Smooth muscle cell of the brain vasculature (primary cell): Measurements from ENCODE around the gene RNF145.
"Not testable (repeated sequence)": the region's sequence is repeated elsewhere in the genome, so short reads cannot be mapped to it uniquely, and the experiment has no call there.

Source experiments
- DNase-seq: peaks from one replicate; pipeline ENCODE4 v3.0.0-alpha.2; 2012; ENCODE audit warnings: low read depth, low spot score

The RNF145 gene, protein sequence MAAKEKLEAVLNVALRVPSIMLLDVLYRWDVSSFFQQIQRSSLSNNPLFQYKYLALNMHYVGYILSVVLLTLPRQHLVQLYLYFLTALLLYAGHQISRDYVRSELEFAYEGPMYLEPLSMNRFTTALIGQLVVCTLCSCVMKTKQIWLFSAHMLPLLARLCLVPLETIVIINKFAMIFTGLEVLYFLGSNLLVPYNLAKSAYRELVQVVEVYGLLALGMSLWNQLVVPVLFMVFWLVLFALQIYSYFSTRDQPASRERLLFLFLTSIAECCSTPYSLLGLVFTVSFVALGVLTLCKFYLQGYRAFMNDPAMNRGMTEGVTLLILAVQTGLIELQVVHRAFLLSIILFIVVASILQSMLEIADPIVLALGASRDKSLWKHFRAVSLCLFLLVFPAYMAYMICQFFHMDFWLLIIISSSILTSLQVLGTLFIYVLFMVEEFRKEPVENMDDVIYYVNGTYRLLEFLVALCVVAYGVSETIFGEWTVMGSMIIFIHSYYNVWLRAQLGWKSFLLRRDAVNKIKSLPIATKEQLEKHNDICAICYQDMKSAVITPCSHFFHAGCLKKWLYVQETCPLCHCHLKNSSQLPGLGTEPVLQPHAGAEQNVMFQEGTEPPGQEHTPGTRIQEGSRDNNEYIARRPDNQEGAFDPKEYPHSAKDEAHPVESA

DNA sequence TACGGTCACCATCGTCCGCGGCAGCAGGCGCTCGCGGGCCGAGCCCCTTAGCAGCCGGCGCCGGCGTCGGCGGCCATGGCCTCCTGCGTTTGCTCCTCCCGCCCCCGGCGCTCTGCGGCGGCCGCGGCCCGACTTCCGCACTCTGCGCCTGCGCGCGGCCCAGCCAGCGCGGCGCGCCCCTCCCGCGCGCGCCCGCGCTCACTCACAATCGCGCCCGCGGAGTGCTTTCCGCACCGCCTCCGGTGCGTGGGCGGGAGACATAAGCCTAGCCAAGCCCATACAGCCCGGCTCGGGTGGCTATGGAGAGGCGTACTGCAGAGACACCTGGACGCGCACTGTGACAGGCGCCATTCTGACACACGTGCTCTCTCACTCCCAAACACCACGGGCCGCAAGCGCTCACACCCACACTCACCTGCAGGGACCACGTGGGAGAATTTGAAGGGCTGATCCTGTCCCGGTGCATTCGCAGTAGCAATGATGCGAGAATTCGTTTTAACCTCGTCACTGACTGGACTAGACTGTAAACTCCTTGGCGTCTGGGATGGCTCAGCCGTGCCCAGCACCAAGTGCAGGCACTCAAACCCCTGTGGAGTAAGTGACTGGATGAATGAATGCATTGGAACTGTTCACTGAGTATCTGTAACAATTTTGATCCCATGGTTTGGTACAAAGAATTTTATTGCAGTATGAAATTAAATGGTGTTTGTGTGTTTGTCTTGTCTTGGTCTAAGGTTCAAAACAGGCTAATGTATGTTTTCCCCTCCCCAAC, at the start of gene RNF145:
Gene RNF145 (minus strand): TSS at position 116 of the 772 bp plus-strand sequence. CDS start 5,936 bp downstream, outside the sequence.
- DNase-seq: no peak

DNA sequence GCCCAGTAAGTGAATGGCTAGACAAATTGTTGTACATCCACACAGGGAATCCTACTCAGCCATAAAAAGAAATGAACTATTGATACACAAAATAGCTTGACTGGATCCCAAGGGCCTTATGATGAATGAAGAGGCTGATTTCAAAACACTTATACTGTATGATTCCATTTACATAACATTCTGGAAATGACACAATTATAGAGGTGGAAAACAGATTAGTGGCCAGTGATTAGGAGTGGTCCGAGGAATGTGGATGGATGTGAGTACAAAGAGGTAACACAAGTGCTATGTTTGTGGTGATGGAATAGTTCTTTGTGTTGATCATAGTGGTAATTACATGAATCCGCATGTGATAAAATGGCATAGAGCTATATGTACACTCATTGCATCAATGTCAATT, 49.0 kb upstream of the RNF145 start:
- DNase-seq: no peak

DNA sequence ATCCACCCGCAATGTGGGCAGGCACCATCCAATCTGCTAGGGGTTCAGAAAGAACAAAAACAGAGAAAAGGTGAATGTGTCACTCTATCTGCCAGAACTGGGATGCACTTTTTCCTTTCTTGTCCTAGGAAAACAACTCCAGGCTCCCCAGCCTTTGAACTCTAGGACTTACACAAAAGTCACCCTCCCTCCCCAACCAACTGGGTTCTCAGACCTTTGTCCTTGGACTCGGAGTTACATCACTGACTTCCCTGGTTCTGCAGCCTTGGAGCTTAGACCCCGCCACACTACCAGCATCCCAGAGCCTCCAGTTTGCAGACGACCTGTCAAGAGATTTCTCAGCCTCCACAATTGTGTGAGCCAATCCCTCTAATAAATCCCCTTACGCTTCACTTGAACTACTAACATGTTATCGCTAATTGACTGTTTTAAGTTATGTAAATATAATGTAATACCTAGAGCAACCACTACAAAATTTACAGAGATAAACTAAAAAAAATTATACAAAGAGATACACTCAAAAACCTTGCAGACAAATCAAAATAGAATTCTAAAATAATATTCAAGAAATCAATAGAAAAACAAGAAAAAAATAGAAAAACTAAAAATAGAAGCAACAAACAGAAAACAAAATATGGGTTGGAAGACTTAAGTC, 48.4 kb upstream of the RNF145 start:
- DNase-seq: no peak

DNA sequence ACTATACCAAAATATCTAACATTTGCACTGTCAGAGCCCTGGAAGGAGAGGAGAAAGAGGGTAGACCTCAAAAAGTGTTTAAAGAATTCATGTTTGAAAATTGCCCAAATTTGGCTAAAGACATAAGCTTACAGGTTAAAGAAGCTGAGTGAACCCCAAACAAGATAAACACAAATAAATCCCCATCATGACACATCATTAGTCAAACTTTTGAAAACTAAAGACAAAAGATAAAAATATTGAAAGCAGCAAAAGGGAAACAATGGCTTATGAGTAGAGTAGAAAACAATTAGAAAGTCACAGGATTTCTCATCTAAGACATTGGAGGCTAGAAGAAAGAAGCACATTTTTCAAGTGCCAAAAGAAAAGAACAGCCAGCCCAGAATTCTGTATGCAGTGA, 47.7 kb upstream of the RNF145 start:
- no peak for DNase-seq

DNA sequence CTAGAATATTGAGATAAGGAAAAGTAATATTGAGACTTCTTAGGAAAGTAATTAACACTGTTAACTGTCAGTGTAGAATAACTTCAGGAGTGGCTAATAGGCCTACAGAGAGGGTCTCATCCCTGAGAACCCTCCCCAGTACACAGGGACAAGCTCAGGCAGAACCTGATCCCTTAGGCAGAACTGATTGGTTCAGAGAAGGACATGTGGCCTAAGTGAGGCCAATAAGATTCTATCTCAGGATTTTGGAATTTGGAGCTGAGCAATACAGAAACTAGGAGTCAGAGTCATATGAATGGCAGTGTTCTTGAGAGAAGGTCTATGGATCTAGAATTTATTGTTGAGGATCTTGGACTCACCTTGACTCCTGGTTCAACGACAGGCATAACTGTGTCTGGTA, 42.8 kb upstream of the RNF145 start:
- no peak for DNase-seq

DNA sequence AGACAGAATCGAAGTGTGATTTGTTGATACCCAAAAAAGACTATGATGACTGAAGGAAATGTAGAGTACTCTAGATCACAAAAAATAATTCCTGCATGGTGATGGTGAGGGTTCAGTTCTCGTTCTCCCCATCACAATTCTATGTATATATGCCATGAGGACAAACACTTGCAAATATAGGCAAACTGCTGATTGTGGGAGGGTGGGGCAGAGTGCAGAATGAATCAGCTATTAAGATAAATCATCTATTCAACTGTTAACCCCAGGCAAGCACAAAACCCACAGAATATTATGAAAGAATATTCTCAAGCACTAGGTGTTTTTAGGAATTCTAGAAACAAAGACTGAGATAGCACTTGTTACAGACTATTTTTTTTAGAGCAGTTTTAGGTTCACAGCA, 39.8 kb upstream of the RNF145 start:
- no peak for DNase-seq

DNA sequence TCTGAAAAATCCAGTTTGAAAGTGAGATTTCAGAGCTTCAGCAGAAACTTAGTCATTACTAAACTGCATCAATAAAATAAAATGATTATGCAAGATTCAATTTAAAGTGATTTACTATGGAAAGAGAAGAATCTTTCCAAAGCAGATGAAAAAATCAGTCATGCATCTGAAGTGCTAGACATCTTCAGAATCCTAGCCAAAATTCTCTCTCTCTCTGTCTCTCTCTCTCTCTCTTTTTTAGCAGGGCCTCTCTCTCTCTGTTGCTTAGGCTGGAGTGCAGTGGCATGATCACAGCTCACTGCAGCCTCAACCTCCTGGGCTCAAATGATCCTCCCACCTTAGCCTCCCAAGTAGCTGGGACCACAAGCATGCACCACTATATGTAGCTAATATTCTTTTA, 35.5 kb upstream of the RNF145 start:
- no peak for DNase-seq

DNA sequence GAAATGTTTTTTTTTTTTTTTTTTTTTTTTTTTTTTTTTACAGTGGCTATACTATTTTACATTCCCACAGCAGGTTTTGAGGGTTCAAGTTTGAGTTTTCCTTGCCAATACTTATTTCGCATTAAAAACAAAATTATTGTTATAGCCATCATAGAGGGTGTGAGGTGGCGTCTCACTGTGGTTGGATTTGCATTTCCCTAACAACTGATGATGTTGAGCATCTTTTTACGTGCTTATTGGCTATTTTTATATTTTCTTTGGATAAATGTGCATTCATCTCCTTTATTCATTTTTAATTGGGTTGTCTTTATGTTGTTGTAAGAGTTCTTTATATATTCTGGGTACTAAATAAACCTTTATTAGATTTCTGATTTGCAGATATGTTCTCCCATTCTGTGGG, 34.8 kb upstream of the RNF145 start:
- DNase-seq: no peak

DNA sequence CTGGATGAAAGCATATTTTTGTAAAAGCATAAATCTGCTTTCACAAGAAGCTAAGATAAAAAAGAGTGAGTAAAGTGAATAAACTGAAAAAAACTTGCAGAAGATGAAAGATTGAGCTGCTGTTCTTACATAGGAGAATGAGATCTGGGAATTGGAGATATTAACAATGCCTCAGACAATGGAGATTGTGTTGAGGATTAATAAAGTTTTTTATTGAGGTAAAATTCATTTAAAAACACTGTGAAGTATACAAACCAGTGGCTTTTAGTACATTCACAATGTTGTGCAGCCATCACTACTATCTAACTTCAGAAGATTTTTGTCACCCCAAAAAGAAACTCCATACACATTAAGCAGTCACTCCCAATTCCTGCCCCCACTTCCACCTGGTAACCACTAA, 34.0 kb upstream of the RNF145 start:
- DNase-seq: no peak

DNA sequence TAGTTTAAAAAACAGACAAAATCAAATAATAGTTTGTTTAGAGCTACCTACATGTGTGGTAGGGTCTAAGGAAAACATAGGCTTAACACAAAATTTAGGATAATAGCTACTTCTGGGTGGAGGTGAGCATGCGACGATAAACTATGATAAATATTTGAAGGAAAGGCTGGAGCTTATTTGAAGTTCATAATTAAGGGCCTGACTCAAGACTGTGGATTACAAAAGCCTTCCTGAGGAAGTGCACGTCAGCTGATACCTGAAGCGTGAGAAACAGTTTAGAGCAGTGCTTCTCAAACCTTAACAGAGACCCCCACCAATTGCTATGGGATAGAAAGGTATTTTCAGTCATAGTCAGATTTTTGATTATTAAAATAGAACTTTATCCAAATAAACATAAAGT, 33.3 kb upstream of the RNF145 start:
- DNase-seq: no peak

DNA sequence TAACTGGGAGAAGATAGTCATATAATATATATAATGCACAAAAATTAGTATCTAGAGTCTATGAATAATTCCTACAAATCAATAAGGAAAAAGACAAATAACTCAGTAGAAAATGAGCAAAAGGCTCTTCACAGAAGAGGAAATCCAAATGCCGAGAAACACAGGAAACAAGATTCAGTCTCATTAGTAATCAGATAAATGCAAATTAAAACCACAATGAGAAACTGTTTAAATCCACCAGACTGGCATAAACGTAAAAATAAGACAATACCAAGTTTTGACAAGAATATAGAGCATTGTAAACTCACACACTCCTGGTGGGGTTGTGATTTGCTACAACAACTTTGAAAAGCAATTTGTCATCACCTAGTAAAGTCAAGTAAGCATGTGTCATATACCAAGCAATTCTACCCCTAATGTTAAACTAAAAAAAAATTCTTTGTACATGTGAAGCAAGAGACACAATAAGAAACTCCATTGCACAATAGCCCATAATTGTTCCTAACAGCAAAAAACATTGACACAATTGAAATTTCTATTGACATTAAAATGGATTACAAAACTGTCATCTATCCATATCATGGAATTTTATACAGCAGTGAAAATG, 32.7 kb upstream of the RNF145 start:
- DNase-seq: no peak

DNA sequence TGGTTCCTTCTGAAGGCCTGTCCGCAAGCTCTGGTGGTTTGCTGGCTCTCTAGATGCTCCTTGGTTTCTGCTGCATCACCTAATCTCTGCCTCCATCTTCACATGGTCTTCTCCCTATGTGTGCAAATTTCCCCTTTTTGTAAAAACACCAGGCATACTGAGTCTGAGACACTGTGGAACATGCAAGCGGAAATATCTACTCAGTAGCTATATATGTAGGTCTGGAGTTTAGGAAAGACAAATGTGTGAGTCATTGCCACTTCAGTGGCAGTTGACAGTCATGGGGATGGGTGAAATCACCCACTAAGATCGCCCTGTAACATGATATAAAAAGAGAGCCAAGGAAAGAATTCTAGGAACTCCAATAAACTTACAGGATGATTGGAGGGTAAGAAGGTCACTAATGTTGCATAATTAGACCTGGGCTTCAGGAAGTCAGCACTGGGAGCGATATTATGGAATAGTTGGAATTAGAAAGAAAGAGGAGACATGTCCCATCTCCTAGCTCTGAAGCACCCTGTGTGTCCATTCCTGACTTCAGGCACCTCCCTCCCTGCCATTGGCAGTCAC, 31.0 kb upstream of the RNF145 start:
- no peak for DNase-seq

DNA sequence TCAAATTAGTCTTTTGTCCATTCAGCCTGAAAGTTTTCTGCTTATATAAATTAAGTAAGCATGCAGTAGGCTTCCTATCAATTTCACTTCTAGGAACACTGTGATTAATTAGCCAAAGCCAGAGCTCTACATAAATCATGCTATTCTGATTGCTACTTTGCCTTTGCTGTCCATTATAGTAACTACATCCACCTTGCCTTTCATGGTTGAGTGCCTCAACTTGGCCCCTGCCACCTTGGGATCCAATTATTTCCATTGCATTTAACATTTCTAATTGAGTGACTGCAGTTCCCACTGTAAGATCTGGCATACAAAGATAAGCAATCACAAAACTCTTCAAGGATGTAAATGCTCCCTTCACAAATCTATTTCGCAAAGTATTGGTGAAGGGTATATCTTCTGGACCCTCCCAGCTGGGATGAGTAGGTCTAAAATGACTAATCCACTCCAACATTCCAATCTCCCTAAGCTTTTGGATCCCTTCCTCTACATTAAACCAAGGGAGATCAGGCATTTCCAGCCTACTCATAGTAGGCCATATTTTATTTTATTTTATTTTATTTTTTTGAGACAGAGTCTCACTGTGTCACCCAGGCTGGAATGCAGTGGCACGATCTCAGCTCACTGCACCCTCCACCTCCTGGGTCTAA, 26.6 kb upstream of the RNF145 start:
- not testable (repeated sequence) for DNase-seq

DNA sequence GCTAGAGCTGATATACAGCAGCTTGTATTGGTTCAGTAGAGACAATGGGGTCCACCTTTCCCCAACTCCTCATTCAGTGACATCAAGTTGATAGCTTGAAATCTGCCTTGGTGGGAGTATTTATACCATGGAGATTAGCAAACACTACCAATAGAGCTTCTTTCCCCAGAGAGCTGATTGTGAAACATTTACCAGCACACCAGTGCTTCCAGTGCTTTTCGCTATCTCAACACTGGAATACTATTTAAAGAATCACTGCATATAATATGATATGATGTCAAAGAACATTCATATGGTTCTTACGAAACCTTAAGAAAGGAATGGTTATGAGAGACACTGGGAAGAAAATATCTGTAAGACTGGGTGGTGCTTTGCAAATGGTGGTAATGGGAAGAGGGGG, 21.8 kb upstream of the RNF145 start:
- no peak for DNase-seq

DNA sequence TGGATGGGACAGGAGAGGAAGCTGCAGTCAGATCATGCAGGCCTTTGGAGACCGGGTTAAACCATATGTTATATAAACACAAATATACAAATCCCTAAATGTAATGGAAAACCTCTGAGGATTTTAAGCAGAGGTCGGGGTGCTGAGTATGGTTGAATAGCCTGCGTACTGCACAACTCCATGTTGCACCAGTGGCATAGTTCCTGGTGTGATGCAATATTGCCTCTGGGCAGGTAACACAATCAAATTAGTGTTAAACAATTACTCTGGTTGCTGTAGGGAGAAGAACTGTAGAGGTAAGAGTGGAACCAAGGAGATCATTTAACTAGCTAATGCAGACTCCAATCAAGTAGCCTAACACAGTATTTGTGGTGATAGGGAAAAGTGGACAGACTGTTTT, 21.3 kb upstream of the RNF145 start:
- no peak for DNase-seq

DNA sequence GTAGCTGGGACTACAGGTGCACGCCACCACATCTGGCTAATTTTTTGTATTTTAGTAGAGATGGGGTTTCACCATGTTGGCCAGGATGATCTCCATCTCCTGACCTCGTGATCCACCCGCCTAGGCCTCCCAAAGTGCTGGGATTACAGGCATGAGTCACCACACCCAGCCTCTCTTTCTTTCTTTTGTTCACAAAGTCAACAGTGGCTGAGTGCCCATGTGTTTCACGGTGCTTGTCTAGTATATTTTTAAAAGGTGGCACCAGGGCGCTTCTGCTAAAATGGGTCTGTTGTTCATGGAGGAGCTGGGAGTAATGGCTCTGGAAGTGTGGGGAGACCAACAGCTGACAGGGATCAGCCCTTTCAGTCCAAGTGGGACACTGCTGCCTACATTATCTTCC, 18.7 kb upstream of the RNF145 start:
- not testable (repeated sequence) for DNase-seq

DNA sequence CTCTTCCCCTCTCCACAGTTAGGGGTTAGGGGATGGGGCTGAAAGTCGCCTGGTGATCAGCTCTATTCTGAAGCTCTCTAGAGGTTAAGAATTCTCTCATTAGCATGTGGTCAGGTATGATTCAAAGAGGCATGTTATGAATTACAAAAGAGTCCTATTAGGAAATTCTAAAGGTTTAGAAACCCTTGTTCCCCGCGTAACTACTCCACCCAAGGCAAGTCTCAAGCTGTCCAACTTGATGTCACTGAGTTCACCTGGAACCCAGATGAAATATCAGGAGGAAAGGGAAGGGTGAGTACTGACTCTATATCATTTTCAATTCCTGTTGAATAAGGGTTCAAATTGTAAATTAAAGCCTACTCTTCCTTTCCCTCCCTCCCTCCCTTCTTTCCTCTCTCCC, 18.1 kb upstream of the RNF145 start:
- no peak for DNase-seq

DNA sequence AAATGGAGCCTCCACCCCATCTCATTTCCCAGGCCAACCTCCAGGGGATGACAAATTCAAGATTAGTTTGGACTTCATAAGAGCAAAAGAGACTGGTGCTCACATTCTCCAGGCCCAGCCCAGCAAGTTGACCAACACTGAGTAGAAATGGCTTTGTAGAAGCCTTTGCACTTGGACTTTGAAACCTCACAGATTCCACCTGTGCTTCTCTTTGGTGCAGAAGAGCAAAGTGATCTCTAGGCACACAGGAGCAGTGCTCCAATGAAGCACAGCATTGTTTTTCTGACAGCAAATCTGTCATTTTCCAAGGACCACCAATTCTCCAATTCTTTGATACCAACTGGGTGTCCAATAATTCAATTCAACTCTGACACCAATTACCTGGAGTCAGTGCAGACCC, 17.1 kb upstream of the RNF145 start:
- no peak for DNase-seq

DNA sequence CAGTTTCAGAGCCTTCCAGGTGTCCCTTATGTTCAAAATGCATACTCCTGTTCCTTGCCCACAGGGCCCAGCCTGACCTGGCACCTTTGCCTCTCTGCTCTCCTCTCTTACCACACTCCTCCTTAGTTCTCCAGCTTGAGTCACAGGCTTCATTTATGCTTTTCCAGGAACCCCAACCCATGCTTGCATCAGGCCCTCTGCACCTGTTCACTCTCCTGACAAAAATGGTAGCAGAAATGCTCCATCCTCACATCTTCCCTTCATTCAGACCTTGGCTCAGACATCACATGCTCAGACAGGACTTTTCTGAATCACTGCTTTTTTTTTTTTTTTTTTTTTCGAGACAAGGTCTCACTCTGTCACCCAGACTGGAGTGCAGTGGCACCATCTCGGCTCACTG, 15.1 kb upstream of the RNF145 start:
- no peak for DNase-seq

DNA sequence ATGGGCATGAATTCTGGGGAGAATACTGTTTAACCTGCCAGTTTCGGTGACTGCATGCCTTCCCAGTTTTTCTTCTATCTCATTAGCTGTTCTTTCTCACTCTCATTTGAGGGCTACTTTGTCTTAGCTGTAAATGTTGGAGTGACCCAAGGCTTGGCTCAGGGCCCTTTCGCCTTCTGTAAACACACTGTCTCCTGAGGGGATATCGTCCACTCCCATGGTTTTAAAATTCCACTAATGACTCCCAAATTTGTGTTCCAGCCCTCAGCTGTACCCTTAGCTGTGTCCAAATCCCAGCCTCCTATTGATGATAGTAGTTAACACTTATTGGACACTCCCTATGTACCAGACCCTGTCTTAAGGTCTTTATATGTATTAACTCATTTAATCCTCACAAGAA, 14.1 kb upstream of the RNF145 start:
- no peak for DNase-seq

DNA sequence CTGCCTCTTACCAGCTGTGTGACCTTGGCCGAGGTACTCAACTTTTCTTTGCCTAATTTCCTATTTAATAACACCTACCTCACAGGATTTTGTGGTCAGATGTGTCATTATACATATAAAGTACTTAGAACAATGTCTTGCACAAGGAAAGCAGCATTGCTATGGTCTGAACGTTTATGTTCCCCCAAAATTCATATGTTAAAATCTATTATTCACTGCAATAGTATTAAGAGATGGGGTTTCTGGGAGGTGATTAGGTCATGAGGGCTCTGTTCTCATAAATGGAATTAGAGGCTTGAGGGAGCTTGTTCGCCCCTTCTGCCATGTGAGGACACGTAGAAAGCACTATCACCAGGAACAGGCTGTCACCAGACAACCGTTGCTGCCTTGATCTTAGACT, 10.9 kb upstream of the RNF145 start:
- no peak for DNase-seq
